OCI-LY7 (cell line): ENCODE results near the gene DNAI2.

Experiments used
- CTCF ChIP-seq: fragments of 200-600 bp; sonication (generic); conservative IDR thresholded peaks from 2 replicates; pipeline ENCODE4 v1.5.1; 2014; ENCODE audit warnings: mild to moderate bottlenecking, antibody characterized with exemption, low read length, moderate library complexity, mixed read lengths
- EZH2phosphoT487 ChIP-seq: fragments of 200-600 bp; sonication (generic); IDR thresholded peaks from 2 replicates; pipeline ENCODE4 v1.6.1; 2018; ENCODE audit warnings: low read depth, borderline replicate concordance, mild to moderate bottlenecking, mixed run types, antibody characterized with exemption, low read length, moderate library complexity, mixed read lengths

GRCh38 chr17:74350486-74350885, 76.5 kb downstream of the DNAI2 start:
- TF ChIP-seq CTCF, result no peak
- no peak for TF ChIP-seq EZH2phosphoT487
